GM12891 (cell line): ENCODE data around the gene NISCH.

Experiments used
- POLR2AphosphoS5 ChIP-seq: IDR thresholded peaks from 2 replicates; pipeline ENCODE4 v1.6.1; 2011; ENCODE audit warnings: low read depth, low read length, control low read depth
- TAF1 ChIP-seq: IDR thresholded peaks from 2 replicates; pipeline ENCODE4 v1.6.1; 2011; ENCODE audit warnings: low read depth, low read length, control low read depth

DNA sequence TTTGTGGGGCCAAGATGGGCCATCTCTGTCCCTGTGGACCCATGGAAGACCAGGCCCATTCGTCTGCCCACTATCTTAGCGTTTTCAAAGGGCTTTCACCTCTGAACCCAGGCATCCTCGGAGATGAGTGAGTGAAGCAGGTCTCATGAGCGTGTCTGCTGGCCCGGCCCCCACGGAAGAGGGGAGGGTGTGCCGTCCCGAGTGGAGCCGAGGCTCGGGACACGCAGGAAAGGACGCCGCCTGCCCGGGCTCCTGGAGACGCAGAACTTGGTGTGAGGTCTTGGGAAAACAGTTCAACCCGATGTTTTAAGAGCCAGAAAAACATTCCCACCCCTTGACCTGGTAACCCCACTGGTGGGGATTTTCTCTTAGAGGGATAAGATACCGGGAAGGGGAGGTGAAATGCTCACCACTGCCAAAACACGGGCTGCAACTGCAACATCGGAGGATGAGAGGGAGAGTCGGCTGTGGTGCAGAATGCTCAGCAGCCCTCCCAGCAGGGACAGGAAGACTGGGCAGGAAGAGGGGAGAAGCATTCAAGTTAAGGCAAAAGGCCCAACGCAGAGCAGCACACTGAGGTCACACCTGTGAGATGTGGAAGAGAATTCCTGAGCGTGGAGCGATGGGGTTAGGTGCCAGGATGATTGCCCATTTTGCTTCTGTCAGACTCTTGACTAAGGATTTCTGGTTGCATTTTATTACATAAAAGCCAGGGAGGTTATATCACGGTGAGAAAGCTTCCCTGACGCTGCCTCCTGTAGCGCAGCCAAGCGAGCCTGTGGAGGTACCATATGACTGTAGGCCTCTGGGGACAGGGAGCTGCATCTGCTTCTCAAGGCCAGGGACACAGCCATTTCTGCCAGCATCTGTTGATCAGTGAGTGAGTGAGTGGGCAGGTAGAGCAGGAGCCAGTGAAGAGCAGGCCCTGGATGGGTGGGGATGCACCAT lies 25.6 kb downstream of the NISCH start:
- TF ChIP-seq POLR2AphosphoS5: no peak
- TF ChIP-seq TAF1: no peak
